Heart right ventricle (tissue), 16 donors: ENCODE data around the gene SENP3. TPM values are rescaled to one million over a fixed set of nuclear protein-coding genes. Genes with fewer than 3 reads are reported as not detected.

Experiments
- ATAC-seq, 8 donors: fragments of 200-7000 bp; cut with Tn5 transposase; one replicate each; pipeline ENCODE4 v1.9.1; 2020; ENCODE audit warnings: mild to moderate bottlenecking in 8 of 8, moderate library complexity in 8 of 8, moderate number of reproducible peaks in 1 of 8
- DNase-seq, 2 donors: peaks; one replicate each; pipeline ENCODE4 v3.0.0-alpha.2; 2020
- H3K27ac ChIP-seq, 10 donors: fragments of 200-600 bp; sonication (generic) in 2 of 10; one replicate each; pipeline versions ENCODE4 v1.5.0 to v1.8.0; 2020 to 2022; ENCODE audit warnings: mild to moderate bottlenecking in 3 of 10
- H3K27me3 ChIP-seq, 7 donors: fragments of 200-600 bp; one replicate each; pipeline ENCODE4 v1.8.0; 2021 to 2022; ENCODE audit warnings: mild to moderate bottlenecking in 2 of 7
- H3K36me3 ChIP-seq, 9 donors: fragments of 200-600 bp; sonication (generic) in 1 of 9; one replicate each; pipeline versions ENCODE4 v1.5.0 to v1.8.0; 2020 to 2022; ENCODE audit warnings: mild to moderate bottlenecking in 2 of 9
- H3K4me1 ChIP-seq, 9 donors: fragments of 200-600 bp; sonication (generic) in 1 of 9; one replicate each; pipeline versions ENCODE4 v1.5.0 to v1.8.0; 2020 to 2022; ENCODE audit warnings: mild to moderate bottlenecking in 4 of 9
- H3K4me3 ChIP-seq, 10 donors: fragments of 200-600 bp; sonication (generic) in 2 of 10; one replicate each; pipeline versions ENCODE4 v1.5.0 to v1.8.0; 2020 to 2022; ENCODE audit warnings: mild to moderate bottlenecking in 7 of 10, moderate library complexity in 2 of 10
- H3K9me3 ChIP-seq, 11 donors: fragments of 200-600 bp in 10 of 11; sonication (generic) in 2 of 11; one replicate each; pipeline versions ENCODE4 v1.5.0 to v1.8.0; 2013 to 2022; ENCODE audit warnings: mild to moderate bottlenecking in 2 of 11, control low read depth in 1 of 11, moderate library complexity in 1 of 11
- CTCF ChIP-seq, 9 donors: fragments of 200-600 bp; sonication (generic) in 2 of 9; IDR thresholded peaks; one replicate each; pipeline versions ENCODE4 v1.5.0 to v1.8.0; 2021 to 2022; ENCODE audit warnings: antibody characterized with exemption in 9 of 9, mild to moderate bottlenecking in 5 of 9, moderate library complexity in 1 of 9
- WGBS, 2 donors: extraction: QIAGEN DNeasy Blood & Tissue Kit; methylation state at CpG; one replicate each; pipeline ENCODE4 v1.1.7; 2013; ENCODE audit warnings: inconsistent platforms in 1 of 2; 5-methylcytosine and 5-hydroxymethylcytosine counted together
- intact Hi-C, 10 donors: fragments of 100-400 bp; cut with DNase I; formaldehyde crosslinking; loops; one replicate each; pipeline versions ENCODE4 v1.11.1 to v1.14.2; 2022
- polyA plus RNA-seq, 2 donors: library from polyadenylated mRNA; stranded (reverse); fragments of 200-250 nt; gene quantifications; one replicate each; pipeline ENCODE4 v1.2.3, GENCODE V29; 2013
- total RNA-seq, 10 donors: library from RNA; stranded (reverse); fragmentation: NEBNext Ultra II Directional in 3 of 10; extraction: Animal tissue kit (Norgen Biotek cat#: 25700) in 3 of 10; gene quantifications; one replicate each; pipeline versions ENCODE4 v1.2.1 to v1.2.4, GENCODE V29; 2021 to 2023
- donor health status: Arrhythmogenic right ventricular cardiomyopathy.
- donor health status: ischemic (EF 13 %, LVEDD 7.1; RV severe dilation, severe dysfunction).
- donor health status: healthy with polysubstance abuse.
- donor health status: DM: no; HTN: yes; CAD: no.
- donor health status: DM: no; HTN: no; CAD: no.
- donor health status: ischemic (EF 25% LVEDD 6.9; RV normal size, moderate dysfunction).
- donor health status: ischemic (EF 25% LVEDD 5.7; RV mildly dilated, moderate dysfunction).
- donor health status: healthy.
- donor health status: DM: yes; HTN: yes; CAD: no.
- donor health status: Ischemic cardiomyopathy.
- donor health status: ischemic (EF 35%, LVEDD 5.7; RV mildly dilated, moderate dysfunction).
- donor health status: nonischemic (EF 11% LVEDD 7.7; RV severe dilation, severe dysfunction).
- donor health status: DM: yes; HTN: yes; CAD: no.
- donor health status: PGD.
- donor health status: ischemic (EF 29% LVEDD 5.4; RV normal size, mild dysfunction).
- donor health status: nonischemic (EF 23%, LVEDD 6.1; RV moderate dilation, normal function).

Gene SENP3
- total and polyA plus RNA-seq, 12 donors: 22.4 to 46.6 (median 28.3) TPM

- H3K36me3 ChIP-seq: no peaks in the 10 kb centered on the region
- intact Hi-C loops: no loop called here
- ATAC-seq: no peak
- H3K9me3 ChIP-seq: peaks cover 0 to 32% (median 12%) of the 10 kb centered on the region in 11 donors
- TF ChIP-seq CTCF (IDR thresholded peaks at IDR 0.05): no peak
- WGBS, 2 donors: 88 to 92% methylated on average over 6 of the region's 6 CpGs
- H3K27ac ChIP-seq: no peak overlapping the region
- H3K27me3 ChIP-seq: no peaks in the 10 kb centered on the region
- DNase-seq: no peak
- no peak overlapping the region for H3K4me3 ChIP-seq
- no peaks in the 10 kb centered on the region for H3K4me1 ChIP-seq
Measured at GRCh38 chr17:7530023-7530900, 31.5 kb upstream of the SENP3 start.

- Histone ChIP-seq H3K27me3 (no peaks in the 10 kb centered on the region), H3K4me3 (no peak overlapping the region), H3K36me3 (no peaks in the 10 kb centered on the region), H3K4me1 (no peaks in the 10 kb centered on the region), H3K27ac (no peak overlapping the region), H3K9me3 (peaks cover 0 to 17% (median 0%) of the 10 kb centered on the region in 11 donors)
- DNase-seq (no peak), ATAC-seq (no peak)
- WGBS, 2 donors: 76 to 89% methylated on average over 3 of the region's 3 CpGs
- TF ChIP-seq CTCF (IDR thresholded peaks at IDR 0.05): no peak
- intact Hi-C loops: no loop called here
Measured at GRCh38 chr17:7538050-7538449, 23.7 kb upstream of the SENP3 start.

GRCh38 chr17:7538891-7539545 lies 22.7 kb upstream of the SENP3 start:
- Histone ChIP-seq H3K36me3 (no peaks in the 10 kb centered on the region), H3K4me3 (no peak overlapping the region), H3K4me1 (peaks cover 0 to 2% (median 0%) of the 10 kb centered on the region in 9 donors), H3K27me3 (no peaks in the 10 kb centered on the region), H3K9me3 (peaks cover 0 to 17% (median 0%) of the 10 kb centered on the region in 11 donors), H3K27ac (no peak overlapping the region)
- TF ChIP-seq CTCF (IDR thresholded peaks at IDR 0.05): no peak
- DNase-seq (no peak), ATAC-seq (no peak)
- intact Hi-C loops: no loop called here
- 69 to 75% methylated on average over 11 of the region's 11 CpGs for WGBS, 2 donors

- intact Hi-C loops: no loop called here
- WGBS, 2 donors: 93 to 97% methylated on average over 9 of the region's 9 CpGs
Measured at GRCh38 chr17:7541074-7541621, 20.6 kb upstream of the SENP3 start.

More at GRCh38 chr17:7541074-7541621, 20.6 kb upstream of the SENP3 start:
- H3K4me3 ChIP-seq: no peak overlapping the region
- no peaks in the 10 kb centered on the region for H3K36me3 ChIP-seq
- H3K4me1 ChIP-seq: peaks cover 0 to 17% (median 5%) of the 10 kb centered on the region in 9 donors
- peaks cover 0 to 17% (median 0%) of the 10 kb centered on the region in 11 donors for H3K9me3 ChIP-seq
- ATAC-seq (no peak), DNase-seq (no peak)
- TF ChIP-seq CTCF (IDR thresholded peaks at IDR 0.05): no peak
- H3K27me3 ChIP-seq: no peaks in the 10 kb centered on the region
- no peak overlapping the region for H3K27ac ChIP-seq
